Motor neuron (in vitro differentiated cells): ENCODE measurements around the gene FBXO21. TPM values are rescaled to one million over a fixed set of nuclear protein-coding genes. Genes with fewer than 3 reads are reported as not detected.
A peak's percentile ranks its signal among the peaks of the same experiment; 100 is the strongest.

ENCODE experiments used
- ATAC-seq, 8 experiments: fragments of 200-7000 bp; cut with Tn5 transposase; replicated peaks in 6 of 8; 2 replicates each; pipeline ENCODE4 v1.8.0; 2021; ENCODE audit warnings: mild to moderate bottlenecking in 8 of 8, moderate library complexity in 8 of 8
- H3K27ac ChIP-seq, 2 donors: fragments of 250-450 bp; sonication (Bioruptor Pico); 2 replicates each; pipeline ENCODE4 v1.9.0; 2021; ENCODE audit warnings: antibody characterized with exemption in 2 of 2, mild to moderate bottlenecking in 2 of 2, moderate library complexity in 1 of 2
- H3K4me1 ChIP-seq, 2 donors: fragments of 250-450 bp; sonication (Bioruptor Pico); replicated peaks in 1 of 2; 2 replicates each; pipeline ENCODE4 v1.6.1; 2021; ENCODE audit warnings: antibody characterized with exemption in 2 of 2, mild to moderate bottlenecking in 2 of 2, moderate library complexity in 1 of 2
- H3K4me3 ChIP-seq, 5 donors: fragments of 250-450 bp; sonication (Bioruptor Pico); 2 replicates each; pipeline ENCODE4 v1.9.0; 2021; ENCODE audit warnings: antibody characterized with exemption in 5 of 5, mild to moderate bottlenecking in 5 of 5, moderate library complexity in 4 of 5
- WGBS, 10 experiments: fragments of 450-650 bp; shearing (Covaris generic); methylation state at CpG; one replicate each; pipeline ENCODE4 v1.0.0; 2022; 5-methylcytosine and 5-hydroxymethylcytosine counted together
- in situ Hi-C, 9 experiments: fragments of 400-800 bp; cut with MboI; loops; one replicate each; pipeline ENCODE4 v1.15.0; 2021; ENCODE audit warnings: low sequenced_read_pairs in 9 of 9, low pct_unique_long_range_greater_than_20kb in 2 of 9; ENCODE audit not compliant: unreplicated experiment in 9 of 9
- total RNA-seq, 8 experiments: library from RNA; unstranded; fragments of 300-600 nt; gene quantifications; 2 replicates each; pipeline versions ENCODE4 v1.2.3 to v1.2.4, GENCODE V29; 2022

The FBXO21 gene
- total RNA-seq, 8 experiments from 2014 or later, result 27.2 to 66.7 (median 42.7) TPM

DNA sequence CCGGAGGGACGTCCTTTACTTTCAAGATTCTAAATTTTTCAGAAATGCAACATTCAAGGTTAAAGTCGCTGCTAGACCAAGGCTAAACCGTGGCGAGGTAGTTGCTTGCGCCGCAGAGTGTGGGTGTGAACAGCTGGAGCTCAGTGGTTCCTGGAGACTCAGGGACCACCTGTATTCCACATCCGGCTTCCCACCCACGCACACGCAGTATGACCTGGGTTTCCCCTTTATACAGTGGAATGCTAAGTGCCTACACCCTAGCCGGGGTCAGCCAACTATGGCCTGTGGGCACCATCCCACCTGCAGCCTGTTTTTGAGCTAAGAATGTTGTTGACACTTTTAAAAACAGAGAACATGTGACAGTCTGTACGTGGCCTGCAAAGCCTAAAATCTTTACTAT, 48.2 kb downstream of the FBXO21 start:
- WGBS, 10 experiments, result 0 to 98% (median 91%) methylated on average over 1 to 11 of the region's 12 CpGs; no CpG with 5 or more reads in 1 of the 10 experiments
- H3K4me1 ChIP-seq, result no peaks in the 10 kb centered on the region
- H3K4me3 ChIP-seq, result no peak overlapping the region
- H3K27ac ChIP-seq, result no peak overlapping the region
- in situ Hi-C loops, result loop anchor here in 1 of 9 experiments (25.0 kb wide), 1 partner anchor 105 kb away; no protein-coding TSS in a partner anchor
- no peak for ATAC-seq

DNA sequence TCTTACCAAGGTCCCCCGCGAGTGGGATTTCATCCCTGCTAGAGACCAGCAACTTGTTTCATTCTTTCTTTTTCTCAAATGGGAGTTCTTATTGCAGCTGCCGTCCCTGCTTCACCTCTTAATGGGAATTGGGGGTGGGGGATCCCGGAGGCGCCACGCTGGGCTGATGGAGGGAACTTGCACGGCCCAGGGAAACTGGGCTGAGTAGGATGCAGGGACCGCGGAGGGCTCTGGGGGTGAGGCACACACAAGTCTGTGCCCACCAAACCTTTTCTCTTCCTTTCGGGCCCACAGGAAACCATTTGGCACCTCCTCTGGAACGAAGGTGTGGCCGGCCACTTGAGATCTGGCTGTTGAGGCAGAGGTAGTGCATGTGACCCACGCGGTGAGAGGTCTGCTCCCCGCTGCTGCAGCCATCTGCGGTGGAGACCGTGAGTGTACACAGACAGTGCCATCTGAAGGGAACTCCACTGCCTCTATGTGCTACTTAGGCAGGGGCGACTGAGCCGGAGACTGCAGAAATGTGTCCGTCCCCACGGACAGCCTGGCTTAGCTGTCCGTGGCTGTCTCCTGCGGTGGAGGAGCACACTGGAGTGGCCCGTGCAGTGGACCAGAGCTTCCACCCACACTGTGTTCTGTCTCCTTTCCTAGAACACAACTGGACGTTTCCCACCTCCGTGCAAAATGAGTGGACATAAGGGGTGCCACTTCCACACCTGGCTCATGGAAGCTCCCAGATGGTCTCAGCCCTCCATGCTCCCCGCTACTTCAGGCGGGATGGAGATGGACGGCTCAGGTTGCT, 49.0 kb downstream of the FBXO21 start:
- Histone ChIP-seq H3K4me3 (no peak overlapping the region), H3K27ac (no peak overlapping the region), H3K4me1 (no peaks in the 10 kb centered on the region)
- in situ Hi-C loops, result loop anchor here in 1 of 9 experiments (25.0 kb wide), 1 partner anchor 104 kb away; no protein-coding TSS in a partner anchor
- peak in 3 of 8 experiments; percentile 18 to 27 (median 21) for ATAC-seq
- 50 to 92% (median 82%) methylated on average over 1 to 13 of the region's 29 CpGs; no CpG with 5 or more reads in 2 of the 10 experiments for WGBS, 10 experiments

DNA sequence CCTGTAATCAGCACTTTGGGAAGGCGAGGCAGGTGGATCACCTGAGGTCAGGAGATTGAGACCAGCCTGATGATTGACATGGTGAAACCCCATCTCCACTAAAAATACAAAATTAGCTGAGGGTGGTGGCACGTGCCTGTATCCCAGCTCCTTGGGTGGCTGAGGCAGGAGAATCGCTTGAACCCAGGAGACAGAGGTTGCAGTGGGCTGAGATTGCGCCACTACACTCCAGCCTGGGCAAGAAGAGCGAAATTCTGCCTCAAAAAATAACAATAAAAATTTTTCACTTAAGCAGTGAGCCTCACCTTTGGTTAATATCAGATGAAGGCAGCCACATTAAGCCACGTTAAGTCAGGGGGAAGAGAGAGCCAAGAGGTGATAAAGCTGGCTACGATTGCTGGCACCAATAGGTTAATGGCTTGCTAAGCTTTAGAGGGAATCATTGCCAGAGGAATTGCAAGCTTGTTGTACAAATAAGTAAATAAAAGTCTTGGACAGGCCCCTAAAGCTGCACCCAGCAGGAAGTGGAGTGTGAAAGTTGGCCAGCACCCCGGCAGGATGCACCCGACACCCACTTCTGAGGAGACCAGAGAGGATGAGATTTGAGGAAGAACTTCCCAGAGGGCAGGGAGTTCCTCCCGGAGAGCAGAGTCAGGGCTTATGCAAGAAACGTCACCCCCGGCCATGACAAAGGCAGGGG, 49.7 kb downstream of the FBXO21 start:
- H3K27ac ChIP-seq, result no peak overlapping the region
- in situ Hi-C loops, result loop anchor here in 1 of 9 experiments (25.0 kb wide), 1 partner anchor 103 kb away; no protein-coding TSS in a partner anchor
- no peak overlapping the region for H3K4me3 ChIP-seq
- ATAC-seq, result peak in 1 of 8 experiments; percentile 43
- WGBS, 10 experiments, result 20 to 88% (median 72%) methylated on average over 2 to 7 of the region's 12 CpGs; no CpG with 5 or more reads in 2 of the 10 experiments
- no peaks in the 10 kb centered on the region for H3K4me1 ChIP-seq

DNA sequence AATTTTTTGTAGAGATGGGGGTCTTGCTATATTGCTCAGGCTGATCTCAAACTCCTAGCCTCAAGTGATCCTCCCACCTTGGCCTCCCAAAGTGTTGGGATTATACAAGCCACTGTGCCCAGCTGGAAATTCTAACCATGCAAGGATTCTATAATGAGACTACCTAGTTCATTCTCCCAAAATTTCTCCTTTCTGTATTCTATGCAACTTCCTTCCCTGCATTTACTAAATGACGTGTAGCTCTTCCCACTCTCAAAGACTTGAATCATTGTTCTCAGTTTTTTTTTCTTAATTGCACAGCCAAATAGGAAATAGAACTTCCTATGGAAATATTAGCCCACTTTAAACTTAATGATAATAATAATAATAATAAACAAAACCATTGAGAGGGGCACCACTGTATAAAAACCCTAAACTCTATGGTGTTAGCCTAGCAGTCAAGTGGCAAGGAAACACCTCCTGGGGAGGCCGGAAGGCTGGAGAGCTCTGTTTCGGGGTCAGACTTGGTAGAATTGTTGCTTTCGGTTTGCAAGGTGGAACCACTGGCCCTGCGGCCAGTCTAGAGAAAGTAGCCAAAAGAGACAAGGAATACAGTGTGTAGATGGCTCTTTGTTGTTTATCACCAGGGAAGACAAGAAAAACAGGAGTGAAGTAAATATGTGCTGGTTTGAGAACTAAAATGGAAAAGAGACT, 51.1 kb downstream of the FBXO21 start:
- Histone ChIP-seq H3K27ac (no peak overlapping the region), H3K4me3 (no peak overlapping the region), H3K4me1 (no peaks in the 10 kb centered on the region)
- WGBS, 10 experiments, result 66 to 98% (median 91%) methylated on average over 1 to 5 of the region's 5 CpGs; no CpG with 5 or more reads in 1 of the 10 experiments
- no peak for ATAC-seq
- in situ Hi-C loops, result loop anchor here in 1 of 9 experiments (25.0 kb wide), 1 partner anchor 102 kb away; no protein-coding TSS in a partner anchor

DNA sequence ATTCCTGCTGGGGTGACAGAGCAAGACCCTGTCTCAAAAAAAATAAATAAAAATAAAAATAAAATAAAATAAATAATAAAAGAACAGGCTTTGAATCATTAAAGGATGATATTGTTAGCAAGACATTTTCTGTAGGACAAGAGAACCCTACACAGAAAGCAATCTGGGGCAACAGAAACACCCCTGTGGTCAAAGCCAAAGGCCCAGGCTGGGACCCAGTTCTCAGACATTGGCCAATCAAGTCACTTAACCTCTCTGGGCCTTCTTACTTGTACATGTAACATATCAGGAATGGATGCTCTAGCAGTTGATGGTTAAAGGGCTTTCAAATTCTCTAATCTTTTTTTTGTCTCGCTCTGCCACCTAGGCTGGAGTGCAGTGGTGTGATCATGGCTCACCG, 55.5 kb downstream of the FBXO21 start:
- no peak overlapping the region for H3K4me3 ChIP-seq
- H3K27ac ChIP-seq, result no peak overlapping the region
- in situ Hi-C loops, result loop anchor here in 1 of 9 experiments (25.0 kb wide), 1 partner anchor 97 kb away; no protein-coding TSS in a partner anchor
- H3K4me1 ChIP-seq, result no peaks in the 10 kb centered on the region
- ATAC-seq, result no peak
- 86 to 100% (median 100%) methylated on average over 1 to 2 of the region's 2 CpGs; no CpG with 5 or more reads in 5 of the 10 experiments for whole genome bisulfite sequencing, 10 experiments

DNA sequence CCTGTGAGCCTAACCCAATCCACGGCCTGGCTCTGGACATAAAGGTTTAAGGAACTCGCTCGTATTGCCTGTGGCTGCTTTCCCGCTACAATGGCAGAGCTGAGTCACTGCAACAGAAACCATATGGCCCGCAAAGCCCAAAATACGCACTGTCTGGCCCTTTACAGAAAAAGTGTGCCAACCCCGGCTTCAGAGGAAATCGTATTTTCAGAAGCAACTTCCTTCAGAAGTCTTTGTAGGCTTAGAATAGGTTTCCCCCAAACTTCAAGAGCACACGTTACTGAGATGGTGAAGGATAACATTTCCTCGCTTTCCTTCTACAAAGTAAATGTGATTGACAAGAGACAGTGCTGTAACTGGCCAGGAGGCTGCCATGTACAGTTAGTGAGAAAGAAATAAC, 56.2 kb downstream of the FBXO21 start:
- peak in 1 of 8 experiments; percentile 50 for ATAC-seq
- H3K4me3 ChIP-seq, result no peak overlapping the region
- H3K4me1 ChIP-seq, result no peaks in the 10 kb centered on the region
- H3K27ac ChIP-seq, result no peak overlapping the region
- in situ Hi-C loops, result loop anchor here in 1 of 9 experiments (25.0 kb wide), 1 partner anchor 97 kb away; no protein-coding TSS in a partner anchor
- WGBS, 10 experiments, result 19 to 100% (median 79%) methylated on average over 1 to 10 of the region's 10 CpGs

DNA sequence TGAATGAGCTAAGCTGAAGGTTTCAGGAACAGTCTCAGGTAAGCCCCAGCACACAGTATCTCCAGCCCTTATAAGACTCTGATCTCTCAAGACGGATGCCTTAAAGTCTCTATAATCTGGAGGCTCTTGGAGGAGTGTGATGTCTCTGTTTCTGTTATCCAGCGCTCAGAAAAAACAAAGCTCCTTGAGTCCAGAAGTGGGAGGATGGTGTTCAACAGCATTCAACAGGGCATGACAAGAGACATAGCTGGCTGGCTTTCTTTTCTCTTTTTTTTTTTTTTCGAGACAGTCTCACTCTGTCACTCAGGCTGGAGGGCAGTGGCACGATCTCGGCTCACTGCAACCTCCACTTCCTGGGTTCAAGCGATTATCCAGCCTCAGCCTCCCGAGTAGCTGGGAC, 59.5 kb downstream of the FBXO21 start:
- Histone ChIP-seq H3K4me3 (no peak overlapping the region), H3K27ac (no peak overlapping the region), H3K4me1 (no peaks in the 10 kb centered on the region)
- ATAC-seq, result no peak
- 20 to 96% (median 80%) methylated on average over 1 to 6 of the region's 7 CpGs; no CpG with 5 or more reads in 4 of the 10 experiments for WGBS, 10 experiments
- in situ Hi-C loops, result loop anchor here in 1 of 9 experiments (25.0 kb wide), 1 partner anchor 94 kb away; no protein-coding TSS in a partner anchor

DNA sequence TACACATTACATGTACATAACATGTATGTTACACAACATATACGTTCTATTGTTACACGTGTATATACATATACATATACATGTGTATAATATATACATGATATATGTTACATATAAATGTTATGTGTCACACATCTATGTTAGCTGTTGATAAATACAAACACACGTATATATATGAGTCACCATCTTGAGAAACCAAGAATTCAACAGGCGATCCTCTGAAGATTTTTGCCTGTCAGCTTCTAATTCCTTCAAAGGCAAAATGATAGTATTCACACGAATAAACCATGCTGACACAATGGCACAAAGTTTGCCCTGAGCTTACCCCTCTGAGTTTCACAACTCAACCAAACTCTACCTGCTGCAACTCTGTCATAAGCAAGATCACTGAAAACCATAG, 60.9 kb downstream of the FBXO21 start:
- in situ Hi-C loops, result loop anchor here in 1 of 9 experiments (25.0 kb wide), 1 partner anchor 92 kb away; no protein-coding TSS in a partner anchor
- no peak overlapping the region for H3K4me3 ChIP-seq
- no peak overlapping the region for H3K27ac ChIP-seq
- peaks cover 3 to 7% of the 10 kb centered on the region in 2 donors for H3K4me1 ChIP-seq
- no peak for ATAC-seq
- WGBS, 10 experiments, result 64 to 100% (median 85%) methylated on average over 2 to 4 of the region's 5 CpGs; no CpG with 5 or more reads in 1 of the 10 experiments

DNA sequence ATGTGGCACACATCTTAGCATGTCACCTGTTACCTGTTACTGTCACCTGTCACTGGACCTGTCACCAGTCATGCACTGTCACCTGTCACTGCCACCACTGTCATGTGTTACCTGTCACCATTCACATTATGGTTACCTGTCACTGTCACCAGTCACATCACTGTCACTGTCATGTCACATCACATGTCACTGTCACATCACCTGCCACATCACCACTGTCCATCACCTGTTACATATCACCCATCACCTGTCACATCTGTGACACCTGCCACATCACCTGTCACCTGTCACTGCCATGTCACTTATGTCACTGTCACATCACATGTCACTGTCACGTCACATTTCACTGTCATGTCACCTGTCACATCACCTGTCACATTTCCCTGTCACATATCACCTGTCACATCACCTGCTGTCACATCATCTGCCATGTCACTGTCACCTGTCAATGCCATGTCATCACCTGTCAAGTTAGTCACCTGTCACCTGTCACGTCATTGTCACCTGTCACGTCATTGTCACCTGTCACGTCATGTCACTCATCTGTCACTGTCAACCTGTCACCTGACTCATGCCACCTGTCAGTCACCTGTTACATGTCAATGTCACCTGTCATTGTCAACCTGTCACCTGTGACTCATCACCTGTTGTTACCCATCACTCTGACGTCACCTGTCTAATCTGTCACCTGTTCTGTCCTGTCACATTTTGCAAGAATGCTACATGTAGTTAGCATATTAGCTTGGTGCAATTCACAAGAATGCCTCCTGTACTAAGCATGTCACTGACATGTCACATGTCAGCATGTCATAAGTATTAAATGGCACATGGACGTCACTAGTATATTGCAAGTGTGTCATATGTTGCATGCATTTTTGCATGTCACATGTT, 62.1 kb downstream of the FBXO21 start:
- H3K4me3 ChIP-seq, result no peak overlapping the region
- H3K27ac ChIP-seq, result no peak overlapping the region
- in situ Hi-C loops, result loop anchor here in 1 of 9 experiments (25.0 kb wide), 1 partner anchor 91 kb away; no protein-coding TSS in a partner anchor
- peaks cover 3 to 7% of the 10 kb centered on the region in 2 donors for H3K4me1 ChIP-seq
- ATAC-seq, result no peak
- WGBS, 10 experiments, result 30 to 100% (median 94%) methylated on average over 1 to 6 of the region's 6 CpGs; no CpG with 5 or more reads in 2 of the 10 experiments

DNA sequence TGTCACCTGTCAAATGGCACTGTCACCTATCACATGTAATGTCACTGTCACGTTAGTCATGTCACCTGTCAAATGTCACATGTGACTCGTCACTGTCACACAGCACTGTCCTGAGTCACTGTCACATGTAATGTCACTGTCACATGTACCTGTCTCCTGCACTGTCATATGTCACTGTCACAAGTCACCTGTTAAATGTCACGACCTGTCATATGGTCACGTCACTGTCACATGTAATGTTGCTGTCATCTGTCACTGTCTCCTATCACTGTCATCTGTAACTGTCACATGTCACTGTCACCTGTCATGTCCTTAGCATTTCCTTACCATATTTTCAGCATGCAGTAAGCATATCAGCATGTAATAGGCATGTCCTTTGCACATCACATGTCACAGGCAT, 63.9 kb downstream of the FBXO21 start:
- in situ Hi-C loops, result loop anchor here in 1 of 9 experiments (25.0 kb wide), 1 partner anchor 89 kb away; no protein-coding TSS in a partner anchor
- WGBS, 10 experiments, result 55 to 100% (median 85%) methylated on average over 1 to 4 of the region's 4 CpGs; no CpG with 5 or more reads in 1 of the 10 experiments
- peaks cover 3 to 7% of the 10 kb centered on the region in 2 donors for H3K4me1 ChIP-seq
- ATAC-seq, result no peak
- no peak overlapping the region for H3K27ac ChIP-seq
- no peak overlapping the region for H3K4me3 ChIP-seq

DNA sequence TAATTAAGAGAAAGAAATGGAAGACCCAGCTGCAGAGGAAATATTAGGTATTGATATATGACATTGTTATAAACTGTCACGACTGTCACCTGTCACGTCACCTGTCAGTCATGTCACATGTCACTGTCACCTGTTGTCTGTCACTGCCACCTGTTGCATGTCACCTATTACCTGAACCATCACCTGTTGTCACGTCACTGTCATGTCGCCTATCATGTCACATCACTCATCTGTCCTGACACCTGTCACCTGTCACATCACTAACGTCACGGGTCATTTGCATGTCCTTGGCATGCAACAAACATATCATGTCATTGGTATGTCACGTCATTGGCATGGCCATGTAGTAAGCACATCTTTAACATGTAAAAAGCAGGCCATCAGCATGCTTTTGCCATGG, 64.5 kb downstream of the FBXO21 start:
- in situ Hi-C loops, result loop anchor here in 1 of 9 experiments (25.0 kb wide), 1 partner anchor 88 kb away; no protein-coding TSS in a partner anchor
- Histone ChIP-seq H3K4me3 (no peak overlapping the region), H3K27ac (no peak overlapping the region), H3K4me1 (peaks cover 3 to 7% of the 10 kb centered on the region in 2 donors)
- WGBS, 10 experiments, result 0 to 100% (median 90%) methylated on average over 1 to 7 of the region's 7 CpGs; no CpG with 5 or more reads in 2 of the 10 experiments
- no peak for ATAC-seq
